ENCODE measurements around the gene ATIC.

ATIC gene

GRCh38 chr2:215311625-215312396 is at the start of gene ATIC (continued):
- no peak for TF ChIP-seq ZBTB6 (tag by site-specific recombination; IDR thresholded peaks at IDR 0.05)
- no peak for TF ChIP-seq ZNF560 (tag by site-specific recombination; IDR thresholded peaks at IDR 0.05; ENCODE audit: borderline replicate concordance)
- TF ChIP-seq ZNF423 (tag by site-specific recombination; IDR thresholded peaks at IDR 0.05): no peak
- TF ChIP-seq SP2 (tag by site-specific recombination; IDR thresholded peaks at IDR 0.05): peak; percentile 83
- TF ChIP-seq ZSCAN18 (tag by site-specific recombination; IDR thresholded peaks at IDR 0.05): no peak
- no peak for TF ChIP-seq ZNF169 (tag by site-specific recombination; IDR thresholded peaks at IDR 0.05)
- TF ChIP-seq ZNF266 (tag by site-specific recombination; IDR thresholded peaks at IDR 0.05; ENCODE audit: low read depth): no peak
- TF ChIP-seq ZNF785 (tag by site-specific recombination; IDR thresholded peaks at IDR 0.05): no peak
- no peak for TF ChIP-seq AEBP2 (tag by site-specific recombination; IDR thresholded peaks at IDR 0.05; ENCODE audit: borderline replicate concordance)
- TF ChIP-seq ZNF354C (tag by site-specific recombination; IDR thresholded peaks at IDR 0.05; ENCODE audit: borderline replicate concordance, low read depth): no peak
- TF ChIP-seq ZNF133 (tag by site-specific recombination; IDR thresholded peaks at IDR 0.05): no peak
- TF ChIP-seq BCL6B (tag by site-specific recombination; IDR thresholded peaks at IDR 0.05): no peak
- TF ChIP-seq KLF10 (tag by site-specific recombination; IDR thresholded peaks at IDR 0.05): peak; percentile 40; the same call in 1 of the 2 replicates
- no peak for TF ChIP-seq KLF17 (tag by site-specific recombination; IDR thresholded peaks at IDR 0.05)
- TF ChIP-seq ZBTB26 (tag by site-specific recombination; optimal IDR thresholded peaks at IDR 0.05): peak; percentile 78
- peak; percentile 65 for TF ChIP-seq ZNF600 (tag by site-specific recombination; IDR thresholded peaks at IDR 0.05)
- TF ChIP-seq ZNF701 (tag by site-specific recombination; IDR thresholded peaks at IDR 0.05): no peak
- no peak for TF ChIP-seq ZNF639 (tag by site-specific recombination; IDR thresholded peaks at IDR 0.05)
- peak; percentile 26; the same call in 1 of the 2 replicates for TF ChIP-seq HIC1 (tag by site-specific recombination; IDR thresholded peaks at IDR 0.05)
- no peak for TF ChIP-seq PRDM4 (tag by site-specific recombination; IDR thresholded peaks at IDR 0.05)
- no peak for TF ChIP-seq ZNF202 (tag by site-specific recombination; IDR thresholded peaks at IDR 0.05; ENCODE audit: borderline replicate concordance)
- no peak for TF ChIP-seq ZNF768 (tag by site-specific recombination; IDR thresholded peaks at IDR 0.05)
- no peak for TF ChIP-seq ZNF658 (tag by site-specific recombination; IDR thresholded peaks at IDR 0.05)
- TF ChIP-seq REPIN1 (tag by site-specific recombination; IDR thresholded peaks at IDR 0.05; ENCODE audit: low read depth): no peak
